Adrenal gland (tissue), 12 donors: ENCODE results near the gene OBP2B. TPM values are rescaled to one million over a fixed set of nuclear protein-coding genes. Genes with fewer than 3 reads are reported as not detected.
"Not testable (repeated sequence)": the region's sequence is repeated elsewhere in the genome, so short reads cannot be mapped to it uniquely, and the experiment has no call there.

Source experiments
- DNase-seq, 7 donors: peaks; one replicate each; pipeline ENCODE4 v3.0.0-alpha.2; 2019 to 2020
- H3K27ac ChIP-seq, 5 donors: fragments of 200-600 bp; sonication (generic) in 4 of 5; 1 replicate in 3 of 5; 2 replicates in 2 of 5; pipeline versions ENCODE4 v1.5.1 to v1.8.0; 2016 to 2020; ENCODE audit warnings: mild to moderate bottlenecking in 1 of 5
- H3K27me3 ChIP-seq: fragments of 200-600 bp; 2 replicates; pipeline ENCODE4 v1.8.0; 2021
- H3K36me3 ChIP-seq, 2 donors: fragments of 200-600 bp; replicated peaks in 1 of 2; 1 replicate in 1 of 2; 2 replicates in 1 of 2; pipeline versions ENCODE4 v1.5.1 to v1.8.0; 2018 to 2022
- H3K4me1 ChIP-seq, 2 donors: fragments of 200-600 bp; replicated peaks in 1 of 2; 1 replicate in 1 of 2; 2 replicates in 1 of 2; pipeline versions ENCODE4 v1.5.1 to v1.8.0; 2018 to 2021
- H3K4me3 ChIP-seq, 4 donors: fragments of 200-600 bp; sonication (generic) in 3 of 4; one replicate each; pipeline ENCODE4 v1.5.1; 2016 to 2018
- H3K9me3 ChIP-seq, 3 donors: fragments of 200-600 bp; sonication (generic) in 1 of 3; replicated peaks in 1 of 3; 1 replicate in 2 of 3; 2 replicates in 1 of 3; pipeline versions ENCODE4 v1.5.1 to v1.8.0; 2016 to 2021
- POLR2A ChIP-seq, 2 donors: fragments of 450-650 bp; IDR thresholded peaks; one replicate each; pipeline ENCODE4 v1.6.1; 2017; ENCODE audit warnings: antibody characterized with exemption in 2 of 2, mild to moderate bottlenecking in 2 of 2, moderate library complexity in 1 of 2
- WGBS, 4 donors: extraction: QIAGEN DNeasy Blood & Tissue Kit in 2 of 4; methylation state at CpG; one replicate each; pipeline versions ENCODE4 v1.1.5 to v1.1.7; 2013 to 2017; 5-methylcytosine and 5-hydroxymethylcytosine counted together
- intact Hi-C, 2 donors: fragments of 100-400 bp; cut with DNase I; formaldehyde crosslinking; loops; one replicate each; pipeline versions ENCODE4 v1.14.1 to v1.15.0; 2022 to 2023
- polyA plus RNA-seq, 3 donors: library from polyadenylated mRNA; stranded (reverse); fragments of 200-250 nt in 2 of 3; fragments of 350-450 nt in 1 of 3; fragmentation: Illumina TruSeq in 1 of 3; extraction: RNeasy Lipid Tissue Mini Kit (QIAGEN cat#74804) in 1 of 3; gene quantifications; one replicate each; pipeline ENCODE4 v1.2.3, GENCODE V29; 2013 to 2014
- total RNA-seq, 9 donors: library from RNA; depleted of rRNA in 4 of 9; stranded (reverse); fragments of >200 nt in 4 of 9; fragments of 120-200 nt in 1 of 9; fragmentation: NEBNext Ultra II Directional in 1 of 9; extraction: Animal tissue kit (Norgen Biotek cat#: 25700) in 1 of 9; gene quantifications; one replicate each; pipeline versions ENCODE4 v1.1.0 to v1.2.4, GENCODE V29; 2013 to 2023
- TF ChIP-seq, protein P1 (sequence below), 6 experiments: fragments of 450-650 bp in 4 of 6; fragments of 200-600 bp in 2 of 6; sonication (generic) in 1 of 6; IDR thresholded peaks; 1 replicate in 5 of 6; 2 replicates in 1 of 6; pipeline versions ENCODE4 v1.5.1 to v1.8.0; 2016 to 2021; ENCODE audit warnings: antibody characterized with exemption in 6 of 6, mild to moderate bottlenecking in 2 of 6, moderate library complexity in 1 of 6
- donor health status: healthy with polysubstance abuse.
- donor health status: Bipolar disorder and iron deficiency.
- donor health status: DM: yes; HTN: yes; CAD: no.
- donor health status: DM: no; HTN: no; CAD: no.
- donor health status: DM: no; HTN: no; CAD: no.
- donor health status: DM: yes; HTN: yes; CAD: no.

The OBP2B gene
- total and polyA plus RNA-seq, 12 donors: 0.11 to 0.32 TPM; not detected in 10

DNA sequence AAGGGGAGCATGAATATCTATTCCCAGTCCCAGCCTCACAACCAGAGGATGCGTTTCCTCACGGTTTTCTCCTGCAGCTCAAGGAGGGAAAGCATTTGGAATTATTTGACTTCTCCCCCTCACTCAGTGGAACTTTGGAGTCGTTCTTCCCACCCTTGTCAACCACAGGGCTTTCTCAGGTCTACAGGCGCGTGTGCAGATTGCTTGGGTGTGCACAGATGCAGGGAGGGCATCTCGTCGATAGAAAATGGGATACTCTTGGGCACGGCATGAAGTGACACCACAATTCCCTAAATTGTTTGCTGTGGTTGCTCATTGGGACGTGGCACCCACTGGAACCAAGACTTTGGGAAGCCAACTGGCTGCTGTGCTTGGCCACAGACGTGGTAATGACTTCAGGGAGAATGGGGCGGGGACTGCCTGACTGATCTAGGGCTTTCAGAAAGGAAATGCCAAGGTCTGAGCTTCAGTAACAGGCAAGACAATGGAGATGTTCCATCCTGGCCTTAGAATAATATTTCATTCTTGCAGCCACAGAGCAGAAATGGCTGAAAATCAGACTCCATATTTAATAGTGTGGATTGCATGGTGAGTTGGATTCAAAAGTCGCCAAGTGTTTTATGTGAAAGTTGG is 12.2 kb upstream of the OBP2B start:
- Histone ChIP-seq H3K9me3 (no peaks in the 10 kb centered on the region), H3K27ac (no peak overlapping the region), H3K36me3 (no peaks in the 10 kb centered on the region), H3K27me3 (no peaks in the 10 kb centered on the region), H3K4me3 (no peak overlapping the region), H3K4me1 (no peaks in the 10 kb centered on the region)
- DNase-seq: peak in 1 of 7 donors; percentile 10
- WGBS, 4 donors: 70 to 74% (median 73%) methylated on average over 12 of the region's 12 CpGs
- intact Hi-C loops: no loop called here
- TF ChIP-seq POLR2A (IDR thresholded peaks at IDR 0.05): no peak
- TF ChIP-seq, protein P1, sequence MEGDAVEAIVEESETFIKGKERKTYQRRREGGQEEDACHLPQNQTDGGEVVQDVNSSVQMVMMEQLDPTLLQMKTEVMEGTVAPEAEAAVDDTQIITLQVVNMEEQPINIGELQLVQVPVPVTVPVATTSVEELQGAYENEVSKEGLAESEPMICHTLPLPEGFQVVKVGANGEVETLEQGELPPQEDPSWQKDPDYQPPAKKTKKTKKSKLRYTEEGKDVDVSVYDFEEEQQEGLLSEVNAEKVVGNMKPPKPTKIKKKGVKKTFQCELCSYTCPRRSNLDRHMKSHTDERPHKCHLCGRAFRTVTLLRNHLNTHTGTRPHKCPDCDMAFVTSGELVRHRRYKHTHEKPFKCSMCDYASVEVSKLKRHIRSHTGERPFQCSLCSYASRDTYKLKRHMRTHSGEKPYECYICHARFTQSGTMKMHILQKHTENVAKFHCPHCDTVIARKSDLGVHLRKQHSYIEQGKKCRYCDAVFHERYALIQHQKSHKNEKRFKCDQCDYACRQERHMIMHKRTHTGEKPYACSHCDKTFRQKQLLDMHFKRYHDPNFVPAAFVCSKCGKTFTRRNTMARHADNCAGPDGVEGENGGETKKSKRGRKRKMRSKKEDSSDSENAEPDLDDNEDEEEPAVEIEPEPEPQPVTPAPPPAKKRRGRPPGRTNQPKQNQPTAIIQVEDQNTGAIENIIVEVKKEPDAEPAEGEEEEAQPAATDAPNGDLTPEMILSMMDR (IDR thresholded peaks at IDR 0.05): no peak

DNA sequence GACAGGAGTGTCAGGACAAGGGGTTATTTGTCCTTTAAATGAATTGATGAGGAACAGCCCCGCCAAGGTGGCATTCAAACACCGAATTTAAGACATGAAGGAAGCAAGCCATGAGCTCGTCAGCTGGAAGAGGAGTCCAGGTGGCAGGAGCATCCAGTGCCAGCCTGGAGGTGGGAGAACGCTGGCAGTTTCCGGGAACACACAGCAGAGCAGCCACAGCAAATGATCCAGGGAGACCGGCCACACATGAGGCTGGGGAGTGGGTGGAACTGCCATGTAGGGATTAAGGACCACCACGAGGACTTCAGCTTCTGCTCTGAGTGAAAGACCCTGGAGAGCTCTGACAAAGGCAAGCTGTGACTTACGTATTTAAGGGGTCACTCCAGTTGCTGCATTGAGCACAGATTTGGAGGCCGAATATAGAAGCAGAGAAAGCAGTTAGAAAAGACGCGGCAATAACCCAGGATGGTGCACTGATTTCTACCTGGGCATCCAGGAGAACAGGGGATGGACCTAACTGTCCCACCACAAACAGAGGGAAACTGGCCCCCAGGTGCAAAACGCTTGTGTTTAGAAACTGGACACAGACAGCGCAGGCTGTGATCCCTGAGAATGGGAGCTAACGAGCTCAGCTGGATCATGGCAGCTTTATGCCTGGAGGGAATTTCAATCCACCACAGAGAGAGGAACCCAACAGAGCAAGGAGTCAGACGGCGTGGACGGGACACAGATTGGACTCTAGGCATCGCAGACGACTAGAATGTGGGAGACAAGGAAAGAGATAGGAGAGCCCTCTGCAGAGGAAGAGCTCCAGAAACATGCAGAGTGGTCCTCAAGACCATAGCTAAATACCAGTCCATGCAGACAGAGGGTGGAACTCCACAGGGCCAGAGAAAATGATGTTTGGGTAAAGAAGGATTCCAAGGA is 9.3 kb upstream of the OBP2B start:
- 66 to 80% (median 72%) methylated on average over 18 to 19 of the region's 19 CpGs for WGBS, 4 donors
- H3K9me3 ChIP-seq, H3K27ac ChIP-seq, H3K36me3 ChIP-seq, H3K4me3 ChIP-seq, H3K27me3 ChIP-seq, intact Hi-C loops, H3K4me1 ChIP-seq: not testable (repeated sequence)
- peak in 1 of 7 donors; percentile 15 for DNase-seq

DNA sequence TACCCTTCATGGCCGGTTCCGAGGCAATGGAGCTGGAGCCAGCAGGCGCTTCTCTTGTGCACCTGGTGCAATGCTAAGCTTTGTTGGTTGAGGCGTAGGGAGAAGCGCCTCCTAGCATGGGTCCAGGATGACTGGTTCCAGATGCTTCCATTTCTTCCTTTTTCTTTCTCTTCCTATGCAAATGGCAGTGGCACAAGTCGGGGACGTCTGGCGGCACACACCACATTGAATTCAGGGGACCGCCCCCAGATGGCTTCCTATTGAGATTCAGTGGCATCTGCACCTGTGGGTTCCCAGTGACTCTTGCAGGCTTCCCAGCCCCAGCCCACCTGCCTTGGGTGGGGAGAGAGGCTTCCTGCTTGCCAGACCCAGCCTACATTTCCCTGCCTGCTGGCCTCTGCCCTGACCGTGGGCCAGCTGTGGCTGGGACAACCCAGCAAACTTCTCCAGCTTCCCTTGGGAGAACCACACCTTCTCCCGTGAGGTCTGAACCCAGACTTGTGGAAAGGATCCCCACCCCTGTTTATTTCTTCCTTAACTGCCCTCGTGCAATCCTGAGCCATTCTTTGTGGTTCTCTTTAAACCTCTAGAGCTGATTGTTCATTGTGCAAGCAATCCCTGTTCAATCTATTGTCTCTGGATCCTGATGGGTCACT is 8.4 kb upstream of the OBP2B start:
- WGBS, 4 donors: 63 to 70% (median 67%) methylated on average over 8 to 12 of the region's 12 CpGs
- H3K27ac ChIP-seq, H3K36me3 ChIP-seq, H3K27me3 ChIP-seq, intact Hi-C loops, H3K4me1 ChIP-seq, H3K4me3 ChIP-seq, H3K9me3 ChIP-seq: not testable (repeated sequence)
- peak in 1 of 7 donors; percentile 10 for DNase-seq

DNA sequence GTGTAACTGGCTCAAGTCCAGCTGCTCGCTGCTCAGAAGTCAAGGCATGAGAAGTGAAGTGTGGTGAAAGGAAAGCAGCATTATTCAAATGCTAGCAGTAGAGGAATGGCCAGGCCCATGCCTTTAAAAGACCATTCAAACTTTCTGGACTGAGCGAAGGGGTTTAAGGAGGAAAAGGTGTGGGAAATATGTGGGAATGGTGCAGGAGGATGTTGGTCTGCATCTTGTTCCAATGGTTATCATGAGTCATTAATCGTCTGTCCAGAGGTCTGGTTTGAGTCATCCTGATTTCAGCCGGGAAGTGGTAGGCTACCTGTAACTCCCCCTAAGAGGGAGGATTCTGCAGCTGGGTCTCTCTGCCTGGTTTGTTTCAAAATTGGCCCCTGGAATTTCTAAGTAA is 5.2 kb upstream of the OBP2B start:
- H3K27me3 ChIP-seq, intact Hi-C loops, H3K4me1 ChIP-seq, H3K9me3 ChIP-seq, H3K4me3 ChIP-seq, H3K27ac ChIP-seq, H3K36me3 ChIP-seq: not testable (repeated sequence)
- peak in 1 of 7 donors; percentile 13 for DNase-seq
- 31 to 40% (median 33%) methylated on average over 4 of the region's 4 CpGs for WGBS, 4 donors

DNA sequence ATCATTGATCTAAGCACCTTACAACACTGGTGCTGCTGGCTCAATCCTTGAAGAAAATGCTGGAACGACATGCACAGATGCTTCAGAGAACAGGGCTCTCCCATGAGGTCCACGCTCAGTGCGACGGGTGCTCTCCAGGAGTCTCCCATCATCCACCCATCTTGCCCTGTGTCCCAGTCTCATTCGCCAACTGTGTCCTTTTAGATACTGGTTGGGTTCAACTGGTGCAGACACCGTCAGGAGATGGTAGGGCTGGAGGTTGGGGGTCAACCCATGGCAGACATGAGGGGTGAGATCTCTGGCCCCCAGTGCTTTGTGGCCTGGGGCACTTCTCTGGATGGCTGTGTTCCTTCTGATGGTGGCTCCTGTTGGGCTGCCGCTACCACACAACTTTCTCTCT is 1.6 kb upstream of the OBP2B start:
- Histone ChIP-seq H3K4me1 (no peaks in the 10 kb centered on the region), H3K4me3 (no peak overlapping the region), H3K9me3 (no peaks in the 10 kb centered on the region), H3K27ac (no peak overlapping the region), H3K36me3 (no peaks in the 10 kb centered on the region), H3K27me3 (no peaks in the 10 kb centered on the region)
- intact Hi-C loops: no loop called here
- TF ChIP-seq, protein P1 (IDR thresholded peaks at IDR 0.05): no peak
- TF ChIP-seq POLR2A (IDR thresholded peaks at IDR 0.05): no peak
- DNase-seq: peak in 1 of 7 donors; percentile 9
- 88 to 95% (median 92%) methylated on average over 7 of the region's 7 CpGs for WGBS, 4 donors
